ENCODE results near the gene SFTPB. TPM values are rescaled to one million over a fixed set of nuclear protein-coding genes. Genes with fewer than 3 reads are reported as not detected.
"Not testable (repeated sequence)": the region's sequence is repeated elsewhere in the genome, so short reads cannot be mapped to it uniquely, and the experiment has no call there.

Gene SFTPB
- total RNA-seq, 6 experiments from 2014 or later = 0.06 to 1.1 (median 0.79) TPM; not detected in 2

GRCh38 chr2:85631316-85631715 is 36.7 kb downstream of the SFTPB start:
- H3K27ac ChIP-seq = no peak overlapping the region
- no peak overlapping the region for H3K4me3 ChIP-seq
- no peaks in the 10 kb centered on the region for H3K9me3 ChIP-seq
- intact Hi-C loops (cut with DNase I) = loop anchor here in 1 of 2 donors (10.0 kb wide), 1 partner anchor 183 kb away; no protein-coding TSS in a partner anchor
- TF ChIP-seq POLR2A (IDR thresholded peaks at IDR 0.05) (no peak), CTCF (IDR thresholded peaks at IDR 0.05) (no peak)
- ATAC-seq (no peak), DNase-seq (no peak)
- no peaks in the 10 kb centered on the region for H3K4me1 ChIP-seq
- peaks cover 0 to 93% (median 37%) of the 10 kb centered on the region in 4 donors for H3K36me3 ChIP-seq
- no peaks in the 10 kb centered on the region for H3K27me3 ChIP-seq
- 92% methylated on average over 2 of the region's 3 CpGs for WGBS (ENCODE audit: insufficient coverage, low coverage, low lambda C conversion rate, missing lambda C conversion rate)

- intact Hi-C loops (cut with DNase I) = no loop called here
- TF ChIP-seq POLR2A (IDR thresholded peaks at IDR 0.05) (no peak), CTCF (IDR thresholded peaks at IDR 0.05) (no peak)
- H3K27ac ChIP-seq = no peak overlapping the region
- no peaks in the 10 kb centered on the region for H3K4me1 ChIP-seq
- H3K27me3 ChIP-seq = no peaks in the 10 kb centered on the region
- no peak for ATAC-seq
- no peak overlapping the region for H3K4me3 ChIP-seq
- DNase-seq = no peak
- no peaks in the 10 kb centered on the region for H3K9me3 ChIP-seq
- 64% methylated on average over 1 of the region's 2 CpGs for WGBS (ENCODE audit: insufficient coverage, low coverage, low lambda C conversion rate, missing lambda C conversion rate)
- H3K36me3 ChIP-seq = peaks cover 0 to 98% (median 42%) of the 10 kb centered on the region in 4 donors
These were observed 39.3 kb downstream of the SFTPB start for GRCh38 chr2:85628658-85629057.

GRCh38 chr2:85623991-85624390 is 44.0 kb downstream of the SFTPB start:
- no peaks in the 10 kb centered on the region for H3K9me3 ChIP-seq
- ATAC-seq = no peak
- no peaks in the 10 kb centered on the region for H3K4me1 ChIP-seq
- H3K36me3 ChIP-seq = peaks cover 0 to 98% (median 49%) of the 10 kb centered on the region in 4 donors
- no peak overlapping the region for H3K27ac ChIP-seq
- TF ChIP-seq CTCF (IDR thresholded peaks at IDR 0.05) (no peak), POLR2A (IDR thresholded peaks at IDR 0.05) (no peak)
- intact Hi-C loops (cut with DNase I) = no loop called here
- H3K27me3 ChIP-seq = no peaks in the 10 kb centered on the region
- WGBS (ENCODE audit: insufficient coverage, low coverage, low lambda C conversion rate, missing lambda C conversion rate) = 84% methylated on average over 4 of the region's 5 CpGs
- DNase-seq = no peak
- no peak overlapping the region for H3K4me3 ChIP-seq

- no peak for ATAC-seq
- H3K4me3 ChIP-seq = no peak overlapping the region
- H3K27me3 ChIP-seq = no peaks in the 10 kb centered on the region
- no peaks in the 10 kb centered on the region for H3K9me3 ChIP-seq
- no peak overlapping the region for H3K27ac ChIP-seq
- no peak for DNase-seq
- TF ChIP-seq CTCF (IDR thresholded peaks at IDR 0.05) (no peak), POLR2A (IDR thresholded peaks at IDR 0.05) (no peak)
- WGBS (ENCODE audit: insufficient coverage, low coverage, low lambda C conversion rate, missing lambda C conversion rate) = 86% methylated on average over 1 of the region's 1 CpG
- peaks cover 0 to 73% (median 38%) of the 10 kb centered on the region in 4 donors for H3K36me3 ChIP-seq
- peaks cover 0 to 12% (median 5%) of the 10 kb centered on the region in 4 donors for H3K4me1 ChIP-seq
- intact Hi-C loops (cut with DNase I) = no loop called here
These were observed 46.7 kb downstream of the SFTPB start for GRCh38 chr2:85621338-85621737.

- ATAC-seq = no peak
- Histone ChIP-seq H3K27ac (no peak overlapping the region), H3K4me1 (peaks cover 0 to 17% (median 5%) of the 10 kb centered on the region in 4 donors), H3K27me3 (no peaks in the 10 kb centered on the region), H3K9me3 (no peaks in the 10 kb centered on the region), H3K4me3 (no peak overlapping the region), H3K36me3 (peaks cover 0 to 56% (median 26%) of the 10 kb centered on the region in 4 donors)
- TF ChIP-seq CTCF (IDR thresholded peaks at IDR 0.05) (no peak), POLR2A (IDR thresholded peaks at IDR 0.05) (no peak)
- intact Hi-C loops (cut with DNase I) = no loop called here
- WGBS (ENCODE audit: insufficient coverage, low coverage, low lambda C conversion rate, missing lambda C conversion rate) = 95% methylated on average over 6 of the region's 6 CpGs
- no peak for DNase-seq
These were observed 48.4 kb downstream of the SFTPB start for GRCh38 chr2:85619617-85620016.

GRCh38 chr2:85617723-85618122 is 50.3 kb downstream of the SFTPB start:
- WGBS (ENCODE audit: insufficient coverage, low coverage, low lambda C conversion rate, missing lambda C conversion rate) = 82% methylated on average over 4 of the region's 5 CpGs
- Histone ChIP-seq H3K4me1 (peaks cover 0 to 17% (median 5%) of the 10 kb centered on the region in 4 donors), H3K36me3 (peaks cover 0 to 37% (median 14%) of the 10 kb centered on the region in 4 donors)
- H3K4me3 ChIP-seq; H3K27me3 ChIP-seq; DNase-seq; ATAC-seq; H3K9me3 ChIP-seq; H3K27ac ChIP-seq; intact Hi-C loops (cut with DNase I): not testable (repeated sequence)
